Neural cell (in vitro differentiated cells): ENCODE results near the gene APBA1.

Experiments used
- CTCF ChIP-seq: fragments of 450-650 bp; IDR thresholded peaks from 2 replicates; pipeline ENCODE4 v1.5.1; 2014; ENCODE audit warnings: antibody characterized with exemption, mild to moderate bottlenecking, moderate library complexity; ENCODE audit not compliant: poor library complexity, severe bottlenecking
- EP300 ChIP-seq: fragments of 450-650 bp; conservative IDR thresholded peaks from 2 replicates; pipeline ENCODE4 v1.6.1; 2014; ENCODE audit warnings: antibody characterized with exemption, mild to moderate bottlenecking, moderate library complexity; ENCODE audit not compliant: poor library complexity, severe bottlenecking
- EZH2 ChIP-seq: fragments of 200-600, 300-800 bp; shearing (Covaris generic), sonication (generic); IDR thresholded peaks from 2 replicates; pipeline ENCODE4 v1.6.1; 2014; ENCODE audit warnings: antibody characterized with exemption, low read length, borderline replicate concordance, mild to moderate bottlenecking; ENCODE audit not compliant: insufficient read depth, poor library complexity, severe bottlenecking
- POLR2AphosphoS5 ChIP-seq: IDR thresholded peaks from 2 replicates; pipeline ENCODE4 v1.6.1; 2012
- SMC3 ChIP-seq: fragments of 450-650 bp; conservative IDR thresholded peaks from 2 replicates; pipeline ENCODE4 v1.6.1; 2014; ENCODE audit warnings: antibody characterized with exemption, mild to moderate bottlenecking, moderate library complexity; ENCODE audit not compliant: poor library complexity
- TAF1 ChIP-seq: IDR thresholded peaks from 2 replicates; pipeline ENCODE4 v1.6.1; 2012; ENCODE audit warnings: low read depth

GRCh38 chr9:69556707-69557106 is 115.5 kb downstream of the APBA1 start:
- no peak for TF ChIP-seq CTCF
- TF ChIP-seq POLR2AphosphoS5: no peak
- no peak for TF ChIP-seq TAF1
- no peak for TF ChIP-seq EP300
- no peak for TF ChIP-seq EZH2
- TF ChIP-seq SMC3: no peak
